GM21515 (cell line): ENCODE results near the gene MLIP.

Experiments
- ATAC-seq: cut with Tn5 transposase; IDR thresholded peaks from one replicate; pipeline ENCODE4 v1.9.1; 2021; ENCODE audit not compliant: unreplicated experiment

MLIP gene

DNA sequence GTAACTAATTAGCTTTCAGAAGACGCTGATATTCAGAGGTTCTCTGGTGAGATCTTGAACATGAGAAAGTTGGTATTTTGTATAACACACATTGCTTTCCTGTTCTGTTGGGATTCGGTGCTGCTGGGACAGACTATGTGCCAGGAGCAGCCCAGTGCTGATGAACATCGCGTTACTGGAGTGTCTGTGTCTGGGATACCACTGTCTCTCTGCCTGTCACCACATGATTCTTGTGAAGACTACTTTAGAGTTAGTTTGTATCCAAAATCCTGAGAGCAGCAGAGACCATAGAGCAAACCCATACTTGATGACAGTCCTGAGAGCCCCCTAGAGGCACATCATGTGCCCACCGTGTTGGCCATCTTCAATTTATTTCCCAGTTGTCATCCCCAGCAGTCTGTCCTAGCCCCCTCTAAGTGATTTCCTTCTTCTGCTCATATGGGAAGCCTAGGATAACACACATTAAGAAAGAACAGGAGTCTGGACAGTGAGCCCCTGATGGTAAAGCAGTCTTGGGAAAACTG lies 155.2 kb downstream of the MLIP start:
- no peak for ATAC-seq

DNA sequence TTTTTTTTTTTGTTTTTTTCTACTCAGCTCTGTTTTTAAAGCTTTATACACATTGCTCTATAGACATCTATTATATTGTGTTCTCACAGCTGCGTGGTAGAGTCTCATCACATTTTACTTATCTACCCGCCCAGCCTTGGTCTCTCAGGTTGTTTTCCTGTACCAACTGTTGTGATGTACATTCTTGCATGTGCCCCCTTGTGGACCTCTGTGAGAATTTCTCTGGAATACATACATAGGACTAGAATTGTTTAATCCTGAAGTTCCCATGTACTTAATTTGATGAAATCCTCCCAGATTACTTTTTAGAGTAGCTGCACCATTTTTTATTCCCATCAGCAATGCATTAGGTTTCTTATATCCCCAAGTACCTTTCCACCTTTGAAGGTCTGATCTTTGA lies 156.6 kb downstream of the MLIP start:
- no peak for ATAC-seq

DNA sequence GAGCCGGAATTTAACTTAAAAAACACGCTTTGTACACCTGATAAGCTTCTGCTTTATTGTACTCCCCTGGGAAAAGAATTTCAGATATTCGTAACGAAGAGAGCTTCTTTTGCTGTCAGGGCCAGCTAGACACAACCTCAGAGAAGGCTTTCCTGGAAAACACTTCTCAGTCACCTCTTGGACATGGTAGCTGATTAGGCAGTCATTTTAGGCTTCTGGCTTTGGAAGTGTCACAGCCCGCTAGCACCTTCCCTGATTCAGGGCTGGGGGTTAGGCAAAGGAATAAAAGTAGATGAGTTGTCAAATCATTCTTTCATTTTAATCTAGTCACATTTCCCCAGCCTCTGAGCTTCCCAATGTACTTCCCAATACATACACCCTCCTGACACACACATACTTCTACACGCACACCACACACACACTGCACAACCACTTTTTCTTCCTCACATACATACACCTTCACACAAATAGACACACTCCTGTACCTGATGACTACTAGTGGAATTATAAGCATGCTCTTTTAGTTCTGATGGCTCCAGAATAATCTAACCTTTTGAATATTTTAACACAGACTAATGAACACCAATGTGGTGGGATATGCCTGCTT lies 162.1 kb downstream of the MLIP start:
- ATAC-seq: no peak

DNA sequence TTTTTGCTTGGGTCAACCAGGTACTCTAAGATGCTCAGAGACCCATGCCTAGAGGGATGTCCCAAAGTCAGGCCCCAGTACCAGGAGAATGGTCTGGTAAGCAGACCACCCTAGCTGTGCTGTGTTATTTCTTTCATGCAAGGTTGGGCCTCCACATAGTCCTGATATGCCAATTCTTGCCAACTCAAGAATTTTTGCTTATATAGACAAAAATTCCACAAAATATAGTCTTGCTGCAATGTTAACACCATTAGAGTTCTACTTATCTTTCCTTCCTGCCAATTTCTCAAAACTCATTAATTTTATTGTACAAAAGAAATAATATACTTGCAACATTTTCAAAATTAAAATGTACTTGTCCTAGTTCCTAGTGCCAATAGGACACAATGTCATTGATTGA lies 163.1 kb downstream of the MLIP start:
- ATAC-seq: no peak

DNA sequence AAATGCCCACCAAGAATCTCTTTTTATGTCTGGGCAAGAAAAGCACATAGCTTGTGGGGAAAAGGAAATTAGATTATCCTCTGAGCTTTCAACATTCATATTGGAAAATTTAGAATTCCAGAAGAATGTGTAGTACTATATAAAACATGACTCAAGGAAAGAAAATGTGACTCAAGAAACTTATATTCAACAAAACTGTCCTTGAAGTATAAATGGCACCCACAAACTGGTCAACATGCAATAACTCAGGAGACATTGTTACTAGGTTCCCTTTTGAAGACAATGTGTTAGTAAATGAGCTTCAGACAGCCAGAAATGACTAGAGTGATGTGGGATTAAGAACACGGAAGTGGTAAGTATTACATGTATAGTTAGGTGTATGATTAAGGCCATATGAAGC lies 170.9 kb downstream of the MLIP start:
- ATAC-seq: no peak

DNA sequence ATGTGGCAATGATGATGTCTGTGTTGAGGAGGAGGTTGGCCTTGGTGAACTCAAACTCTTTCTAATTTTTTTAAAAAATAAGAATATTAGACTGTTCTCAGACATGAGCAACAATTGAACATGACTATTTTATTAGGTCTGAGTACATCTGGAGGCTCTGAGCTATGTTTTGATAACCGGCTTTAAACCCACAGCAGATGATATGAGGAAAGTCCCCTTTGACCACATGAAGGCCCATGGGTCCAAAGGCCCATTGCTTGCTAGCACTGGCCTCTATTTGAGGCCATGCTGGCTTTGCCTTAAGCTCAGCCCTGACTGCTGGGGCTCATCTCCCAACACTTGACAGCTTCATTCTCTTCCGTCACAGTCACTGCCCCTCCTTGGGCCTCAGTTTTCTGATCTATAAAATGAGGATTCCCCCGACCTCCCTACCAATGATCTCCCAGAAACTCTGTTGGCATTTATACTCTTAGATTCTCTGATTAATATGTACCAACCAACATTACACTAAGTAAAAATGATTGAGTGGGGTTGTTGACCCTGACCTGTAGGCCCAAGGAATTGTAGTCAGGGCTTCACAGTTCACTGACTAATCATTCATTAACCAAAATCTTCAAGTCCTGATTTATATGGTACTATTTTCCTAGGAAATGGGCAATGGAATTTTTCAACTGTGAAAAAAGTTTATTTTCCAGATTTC lies 173.1 kb downstream of the MLIP start:
- ATAC-seq: no peak

DNA sequence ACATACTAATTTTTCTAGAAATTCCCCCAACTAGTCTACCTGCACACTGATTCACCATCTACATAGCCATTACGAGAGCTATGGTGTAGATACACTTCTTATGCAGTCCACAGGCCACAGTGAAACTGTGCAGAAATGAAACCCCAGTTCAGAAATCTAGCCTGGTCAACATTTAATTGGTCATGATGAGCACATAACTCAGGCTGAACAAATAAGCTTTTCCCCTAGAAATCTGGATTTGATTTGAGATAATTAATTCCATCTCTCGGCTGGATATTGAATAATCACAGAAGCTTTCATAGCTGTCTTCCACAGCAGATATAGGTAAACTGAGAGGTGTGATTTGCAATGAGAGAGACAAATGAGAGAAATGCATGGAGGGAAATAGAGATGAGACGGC lies 174.4 kb downstream of the MLIP start:
- ATAC-seq: no peak

DNA sequence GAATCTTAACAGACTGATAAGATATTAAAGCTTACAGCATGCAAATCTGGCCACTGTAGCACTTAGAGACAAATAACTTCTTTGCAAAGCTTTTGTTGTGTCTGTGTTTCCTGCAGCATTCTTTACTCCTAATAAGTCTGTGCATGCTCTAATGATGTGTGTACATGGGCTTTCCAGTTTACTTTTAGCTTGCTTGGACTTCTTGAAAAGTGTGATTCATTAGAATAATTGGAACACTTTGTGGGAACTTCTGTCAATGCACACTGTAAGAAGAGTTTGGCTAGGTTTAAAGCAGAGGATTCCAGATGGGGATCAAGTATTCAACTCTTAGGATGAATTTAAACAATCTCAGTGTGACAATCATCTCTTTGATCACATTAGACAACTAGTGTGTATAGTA lies 174.9 kb downstream of the MLIP start:
- ATAC-seq: no peak

DNA sequence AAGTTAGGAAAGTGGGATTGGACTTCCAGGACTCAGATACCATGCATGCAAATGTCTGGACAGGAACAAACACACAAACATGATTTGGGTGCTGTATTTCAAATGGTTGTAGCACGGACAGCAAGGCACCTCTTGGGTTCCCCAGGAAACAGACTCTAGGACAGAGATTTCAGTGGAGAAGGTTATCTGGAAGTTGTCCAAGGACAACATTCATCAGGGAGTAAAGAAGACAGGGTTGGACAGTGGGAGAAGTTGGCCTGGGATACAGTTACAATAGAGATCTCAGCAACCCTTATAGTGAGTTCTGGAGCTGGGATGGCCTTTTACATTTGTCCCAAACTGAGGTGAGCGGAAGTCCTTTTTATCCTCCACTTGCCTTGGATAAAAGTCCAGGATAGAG lies 177.2 kb downstream of the MLIP start:
- no peak for ATAC-seq

DNA sequence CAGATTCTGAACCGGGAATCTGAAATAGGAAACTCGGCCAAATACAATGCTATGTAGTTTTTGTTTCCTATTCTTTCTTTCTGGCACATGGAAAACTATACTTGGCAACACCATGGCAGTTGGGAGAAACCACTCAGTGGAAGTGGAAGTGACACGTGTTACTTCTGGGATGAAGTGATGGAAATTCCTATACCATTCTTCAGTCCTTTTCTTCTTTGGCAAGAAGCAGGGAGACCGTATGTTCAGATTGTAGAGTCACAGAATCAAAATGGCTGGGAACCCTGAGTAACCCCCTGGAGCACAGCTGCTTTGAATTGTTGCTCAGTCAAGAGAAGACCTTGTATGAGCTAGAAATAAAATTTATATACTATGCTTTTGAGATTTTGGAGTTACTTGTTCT lies 178.2 kb downstream of the MLIP start:
- no peak for ATAC-seq

DNA sequence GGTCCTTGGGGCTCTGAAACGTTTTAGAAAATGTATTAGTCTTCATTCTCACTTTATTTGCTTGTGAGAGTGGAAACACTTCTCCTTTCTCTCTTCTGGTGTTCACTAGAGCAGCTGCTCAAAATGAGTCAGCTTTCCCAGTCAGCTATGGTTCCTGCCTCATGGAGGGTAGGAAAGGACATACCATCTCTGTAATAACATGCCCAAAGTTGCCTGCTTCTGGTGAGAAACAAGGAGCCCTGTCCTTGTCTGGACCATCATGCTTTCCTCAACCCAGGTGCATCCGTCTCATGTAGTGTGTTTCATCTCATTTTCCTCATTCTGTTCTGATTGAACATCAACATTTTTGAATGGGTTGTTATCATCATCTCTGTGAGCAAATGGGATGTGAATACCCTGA lies 179.9 kb downstream of the MLIP start:
- ATAC-seq: peak; percentile 77

DNA sequence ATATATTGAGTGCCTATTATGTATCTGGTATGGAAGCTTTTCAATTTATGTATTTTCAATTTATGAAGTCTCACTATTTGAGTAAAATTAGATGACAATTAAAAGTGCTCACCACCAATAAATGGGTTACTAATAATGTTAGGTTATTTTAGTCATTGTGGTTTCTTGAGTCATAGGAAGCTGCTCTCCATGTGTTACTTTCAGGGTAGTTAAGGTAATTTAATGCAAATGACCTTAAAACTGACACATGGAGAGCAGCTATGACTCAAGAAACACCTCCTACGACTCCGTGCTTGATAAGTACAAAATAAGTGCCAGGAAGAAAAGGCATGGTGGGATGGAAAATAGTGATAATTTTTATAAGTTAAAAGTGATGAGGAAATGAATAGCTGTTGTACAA lies 180.5 kb downstream of the MLIP start:
- ATAC-seq: peak; percentile 77

DNA sequence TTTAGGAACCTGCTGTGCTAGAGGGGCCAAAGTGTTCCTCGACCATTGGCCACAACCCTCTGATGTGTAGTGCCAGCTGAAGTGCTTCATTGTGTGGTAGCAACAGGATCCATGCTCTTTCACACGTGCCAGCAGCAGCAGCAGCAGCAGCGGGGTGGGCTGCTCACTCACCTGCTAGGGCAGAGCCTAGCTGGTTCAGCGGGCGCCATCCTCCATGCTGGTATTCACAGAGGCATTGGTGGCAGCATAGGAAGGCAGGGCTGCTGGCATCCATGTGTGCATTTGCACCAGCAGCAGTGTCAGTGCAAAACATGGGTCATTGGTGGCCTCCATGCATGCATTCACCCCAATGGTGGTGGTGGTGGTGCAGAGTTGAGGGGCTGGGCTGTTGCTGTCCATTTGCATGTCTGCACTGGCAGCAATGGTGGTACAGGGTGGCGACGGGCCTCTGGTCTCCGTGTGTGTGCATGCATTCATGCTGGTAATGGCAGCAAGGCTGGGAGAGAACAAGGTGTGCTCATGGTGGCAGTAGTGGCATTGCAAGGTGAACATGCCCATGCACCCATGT lies 183.8 kb downstream of the MLIP start:
- ATAC-seq: no peak

DNA sequence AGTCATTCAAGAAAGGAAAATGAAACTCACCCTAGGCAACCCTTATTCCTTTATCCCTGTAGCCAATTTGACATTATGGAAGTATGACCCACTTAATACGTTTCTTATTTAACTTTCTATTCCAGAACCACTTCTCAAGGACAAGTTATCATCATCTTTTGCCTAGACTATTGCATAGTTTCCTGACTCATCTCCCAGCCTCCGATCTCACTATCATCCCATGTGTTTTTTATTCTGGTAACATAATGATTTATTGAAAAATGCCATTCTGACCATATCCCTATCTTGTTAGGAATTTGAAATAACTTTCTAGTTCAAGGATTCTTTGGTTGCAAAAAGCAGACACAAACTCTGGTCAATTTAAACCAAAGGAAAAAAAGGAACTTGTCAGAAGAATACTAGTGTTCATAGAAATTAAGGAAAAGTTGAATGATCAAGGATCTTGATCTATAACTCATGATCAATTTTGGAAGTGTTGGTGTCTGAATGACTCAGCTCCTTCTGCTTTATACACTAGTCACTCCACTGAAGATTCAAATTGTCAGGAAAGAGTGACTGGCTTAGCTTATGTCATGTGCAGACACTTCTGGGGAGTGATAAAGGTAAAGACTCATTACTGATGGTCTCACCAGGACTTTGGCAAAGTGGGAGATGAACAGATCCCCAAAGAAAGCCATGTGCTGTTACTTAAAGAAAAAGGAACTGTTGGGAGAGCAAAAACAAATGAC lies 188.5 kb downstream of the MLIP start:
- no peak for ATAC-seq

DNA sequence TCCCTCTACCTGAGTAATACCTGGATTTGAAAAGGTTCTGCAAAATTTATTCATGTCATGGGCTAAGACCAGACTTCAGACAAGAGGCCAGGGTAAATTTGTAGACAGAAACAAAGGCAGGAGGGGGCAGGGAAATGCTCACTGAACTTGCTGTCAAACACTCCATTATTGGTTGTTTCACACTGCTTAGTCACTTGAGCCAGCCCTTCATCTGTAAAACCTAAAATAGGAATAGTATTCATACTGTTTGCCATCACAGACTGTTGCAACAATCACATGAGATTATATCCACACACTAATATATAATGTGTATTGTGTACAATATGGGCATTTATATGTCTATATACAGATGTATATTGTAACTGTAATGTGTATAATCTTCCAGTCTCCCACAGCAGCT lies 190.5 kb downstream of the MLIP start:
- no peak for ATAC-seq

DNA sequence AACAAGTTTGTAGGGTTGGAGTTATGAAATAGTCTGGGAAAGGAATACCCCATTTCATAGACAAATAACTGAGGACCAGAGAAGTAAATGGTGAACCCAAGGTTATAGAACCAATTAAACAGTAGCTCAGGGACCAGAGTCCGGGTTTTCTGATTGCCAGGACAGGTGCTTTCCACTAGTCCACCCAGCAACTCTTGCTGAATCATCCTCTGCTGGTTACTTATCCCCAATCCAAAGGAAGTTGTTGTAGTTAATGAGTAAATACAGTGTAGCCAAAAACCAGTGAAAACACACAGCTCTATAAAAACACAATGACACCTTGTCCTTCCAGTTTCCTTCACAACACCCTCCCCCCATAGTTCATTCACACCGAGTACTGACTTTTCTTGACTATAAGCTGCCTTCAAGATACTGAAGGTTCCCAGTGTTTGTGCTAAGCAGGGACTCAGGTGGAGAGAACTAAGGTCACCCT lies 196.2 kb downstream of the MLIP start:
- ATAC-seq: no peak

DNA sequence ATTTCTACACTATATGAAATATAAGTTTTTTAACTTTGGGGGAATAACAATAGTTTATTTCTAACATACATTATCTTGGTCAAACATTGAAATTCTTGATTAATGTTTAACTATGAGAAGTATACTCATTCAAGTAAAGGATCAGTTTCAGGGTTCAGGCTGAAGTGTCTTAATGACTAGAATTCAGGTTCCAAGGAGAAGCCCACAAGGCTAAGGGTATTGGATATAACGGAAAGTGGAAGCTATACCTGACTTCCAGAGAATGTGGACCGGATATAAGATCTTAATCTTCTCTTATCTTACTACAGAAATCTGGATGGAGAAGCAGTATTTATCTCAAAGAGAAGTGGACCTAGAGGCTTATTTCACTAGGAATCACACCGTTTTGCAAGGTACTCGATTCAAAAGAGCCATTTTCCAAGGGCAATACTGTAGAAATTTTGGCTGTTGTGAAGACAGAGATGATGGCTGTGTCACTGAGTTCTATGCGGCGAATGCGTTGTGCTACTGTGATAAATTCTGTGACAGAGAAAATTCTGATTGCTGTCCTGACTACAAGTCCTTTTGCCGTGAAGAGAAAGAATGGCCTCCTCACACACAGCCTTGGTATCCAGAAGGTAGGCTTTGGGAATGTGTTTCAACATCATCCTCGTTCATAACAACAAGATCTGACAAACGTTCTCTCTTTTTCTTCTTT lies 197.2 kb downstream of the MLIP start, which contains the start of gene TINAG:
TSS of gene TINAG (plus strand) at position 153 of the 697 bp plus-strand sequence. CDS start at position 263, 110 bp downstream.
- no peak for ATAC-seq

DNA sequence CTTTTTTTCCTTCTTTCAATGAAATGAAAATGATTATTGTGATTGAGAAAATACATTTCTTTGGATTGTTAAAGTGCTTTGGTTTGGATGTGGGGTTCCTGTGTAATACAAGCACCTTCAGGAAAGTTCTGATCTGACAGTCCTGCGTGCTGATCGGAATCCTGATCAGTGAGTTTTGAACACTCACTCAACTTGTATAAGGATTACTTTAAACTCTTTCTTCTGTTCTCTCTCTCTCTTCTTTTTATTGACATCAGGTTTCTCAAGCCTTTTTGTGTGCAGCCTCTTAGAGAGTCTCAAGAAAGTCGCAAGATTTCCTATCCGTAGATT lies 197.7 kb downstream of the MLIP start:
- ATAC-seq: no peak

DNA sequence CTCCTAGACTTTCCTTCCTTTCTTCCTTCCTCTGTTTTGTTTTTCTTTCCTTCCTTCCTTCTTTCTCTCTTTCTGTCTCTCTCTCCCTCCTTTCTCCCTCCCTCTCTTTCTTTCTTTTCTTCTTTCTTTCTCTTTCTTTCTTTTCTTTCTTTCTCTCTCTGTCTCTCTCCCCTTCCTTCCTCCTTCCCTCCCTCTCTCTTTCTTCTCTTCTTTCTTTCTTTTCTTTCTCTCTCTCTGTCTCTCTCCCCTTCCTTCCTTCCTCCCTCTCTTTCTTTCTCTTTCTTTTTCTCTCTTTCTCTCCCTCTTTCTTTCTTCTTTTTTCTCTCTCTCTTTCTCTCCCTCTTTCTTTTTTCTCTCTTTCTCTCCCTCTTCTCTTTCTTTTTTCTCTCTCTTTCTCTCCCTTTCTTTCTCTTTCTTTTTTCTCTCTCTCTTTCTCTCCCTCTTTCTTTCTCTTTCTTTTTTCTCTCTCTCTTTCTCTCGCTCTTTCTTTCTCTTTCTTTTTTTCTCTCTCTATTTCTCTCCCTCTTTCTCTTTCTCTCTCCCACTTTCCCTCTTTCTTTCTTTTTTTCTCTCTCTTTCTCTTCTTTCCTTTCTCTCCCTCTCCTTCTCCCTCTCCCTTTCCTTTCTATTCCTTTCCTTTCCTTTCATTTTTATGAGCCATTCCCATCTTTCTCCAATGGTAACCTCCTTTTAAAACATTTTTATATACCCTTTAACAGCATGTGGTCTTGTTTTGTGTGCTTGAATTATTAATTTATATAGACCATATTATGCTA lies 199.3 kb downstream of the MLIP start:
- no peak for ATAC-seq

DNA sequence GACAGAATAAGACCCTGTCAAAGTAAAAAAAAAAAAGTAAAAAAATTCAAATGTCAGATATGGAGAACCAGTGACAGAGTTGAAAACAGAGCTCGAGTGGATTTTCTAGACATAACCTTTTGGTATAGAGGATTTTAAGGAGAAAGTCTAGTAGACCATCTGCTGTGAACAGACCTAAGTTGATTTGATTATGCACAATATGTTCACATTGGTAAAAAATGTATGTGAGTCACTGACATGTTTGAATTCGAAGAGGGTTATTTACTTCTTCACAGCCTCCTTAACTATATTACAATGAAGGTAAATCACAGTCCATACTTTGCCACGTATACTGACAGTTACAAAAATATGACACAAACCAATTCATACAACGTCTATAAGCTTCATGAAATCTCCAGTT lies 204.4 kb downstream of the MLIP start:
- no peak for ATAC-seq
